GM12878 (cell line): Measurements from ENCODE around the gene RPRD2. TPM values are rescaled to one million over a fixed set of nuclear protein-coding genes. Genes with fewer than 3 reads are reported as not detected.

Experiments
- CREM ChIP-seq: IDR thresholded peaks from 2 replicates; pipeline ENCODE4 v1.6.1; 2014; ENCODE audit warnings: antibody characterized with exemption, low read depth
- ETV6 ChIP-seq, 2 experiments: fragments of 450-650 bp in 1 of 2; IDR thresholded peaks in 1 of 2; conservative IDR thresholded peaks in 1 of 2; 2 replicates each; pipeline ENCODE4 v1.6.1; 2014; ENCODE audit warnings: antibody characterized with exemption in 1 of 2, borderline replicate concordance in 1 of 2, low read depth in 1 of 2, mild to moderate bottlenecking in 1 of 2, moderate library complexity in 1 of 2
- KLF5 ChIP-seq: fragments of 450-650 bp; IDR thresholded peaks from 2 replicates; pipeline ENCODE4 v1.6.1; 2014; ENCODE audit warnings: mild to moderate bottlenecking; ENCODE audit not compliant: partially characterized antibody
- MEF2B ChIP-seq: fragments of 450-650 bp; IDR thresholded peaks from 2 replicates; pipeline ENCODE4 v1.6.1; 2018; ENCODE audit warnings: mild to moderate bottlenecking, moderate library complexity; ENCODE audit not compliant: partially characterized antibody, poor library complexity, severe bottlenecking
- MXI1 ChIP-seq: fragments of 150-350 bp; IDR thresholded peaks from 2 replicates; pipeline ENCODE4 v1.6.1; 2011; ENCODE audit warnings: low read depth, mild to moderate bottlenecking, inconsistent platforms, low read length, improper control_type of control experiment
- MYB ChIP-seq: fragments of 150-350 bp; IDR thresholded peaks from 2 replicates; pipeline ENCODE4 v1.6.1; 2014; ENCODE audit warnings: mild to moderate bottlenecking, low read depth, low read length, borderline replicate concordance
- PAX5 ChIP-seq: IDR thresholded peaks from 2 replicates; pipeline ENCODE4 v1.6.1; 2011; ENCODE audit warnings: low read depth, low read length, borderline replicate concordance
- POLR2A ChIP-seq: IDR thresholded peaks from 2 replicates; pipeline ENCODE4 v1.6.1; 2011; ENCODE audit warnings: low read depth, mild to moderate bottlenecking, low read length
- RUNX3 ChIP-seq: IDR thresholded peaks from 2 replicates; pipeline ENCODE4 v1.6.1; 2012; ENCODE audit warnings: low read length, inconsistent platforms
- SMARCA5 ChIP-seq: fragments of 450-650 bp; IDR thresholded peaks from 2 replicates; pipeline ENCODE4 v1.6.1; 2017; ENCODE audit warnings: mild to moderate bottlenecking
- SMC3 ChIP-seq: IDR thresholded peaks from 2 replicates; pipeline ENCODE4 v1.6.1; 2011; ENCODE audit warnings: low read length, improper control_type of control experiment, borderline replicate concordance
- TCF7 ChIP-seq: IDR thresholded peaks from 2 replicates; pipeline ENCODE4 v1.6.1; 2014; ENCODE audit warnings: antibody characterized with exemption, borderline replicate concordance
- polyA plus RNA-seq, 11 experiments: library from polyadenylated mRNA; depleted of rRNA in 4 of 11; unstranded in 6 of 11; stranded (reverse) in 5 of 11; fragments of >200 nt; fragmentation: Nextera tagmentation in 4 of 11; fragmentation: Illumina TruSeq in 1 of 11; extraction: Ambion mirVana in 4 of 11; extraction: Trizol in 1 of 11; gene quantifications; 1 replicate in 1 of 11; 2 replicates in 10 of 11; pipeline versions ENCODE4 v1.2.1 to v1.2.3, GENCODE V29; 2011 to 2016; ENCODE audit warnings: inconsistent platforms in 2 of 11, missing spikeins in 2 of 11, low read depth in 1 of 11
- total RNA-seq, 4 experiments: library from RNA; depleted of rRNA in 3 of 4; stranded (reverse); fragments of >200 nt in 3 of 4; fragmentation: Illumina TruSeq in 1 of 4; extraction: Trizol in 1 of 4; gene quantifications; 2 replicates each; pipeline versions ENCODE4 v1.2.1 to v1.2.3, GENCODE V29; 2013 to 2021
- TF ChIP-seq, protein P1 (sequence below): fragments of 450-650 bp; conservative IDR thresholded peaks from 2 replicates; pipeline ENCODE4 v1.6.1; 2017; ENCODE audit warnings: mild to moderate bottlenecking, moderate library complexity
- TF ChIP-seq, protein P2 (sequence below): fragments of 450-650 bp; IDR thresholded peaks from 2 replicates; pipeline ENCODE4 v1.6.1; 2017; ENCODE audit warnings: borderline replicate concordance
- TF ChIP-seq, protein P3 (sequence below): fragments of 450-650 bp; formaldehyde crosslinking; IDR thresholded peaks from 2 replicates; pipeline ENCODE4 v1.4.0; 2022; ENCODE audit warnings: mild to moderate bottlenecking, moderate library complexity
- TF ChIP-seq, protein P4 (sequence below): fragments of 450-650 bp; IDR thresholded peaks from 2 replicates; pipeline ENCODE4 v1.6.1; 2014; ENCODE audit warnings: mild to moderate bottlenecking
- TF ChIP-seq, protein P5 (sequence below): fragments of 450-650 bp; IDR thresholded peaks from 2 replicates; pipeline ENCODE4 v1.6.1; 2017; ENCODE audit warnings: low read depth, mild to moderate bottlenecking, moderate library complexity

Gene RPRD2
- total and polyA plus RNA-seq, 10 of the 15 experiments (the other 5 are each of a cell fraction or from before 2014, with no cell fraction given): 1.9 to 24.8 (median 13.3) TPM

DNA sequence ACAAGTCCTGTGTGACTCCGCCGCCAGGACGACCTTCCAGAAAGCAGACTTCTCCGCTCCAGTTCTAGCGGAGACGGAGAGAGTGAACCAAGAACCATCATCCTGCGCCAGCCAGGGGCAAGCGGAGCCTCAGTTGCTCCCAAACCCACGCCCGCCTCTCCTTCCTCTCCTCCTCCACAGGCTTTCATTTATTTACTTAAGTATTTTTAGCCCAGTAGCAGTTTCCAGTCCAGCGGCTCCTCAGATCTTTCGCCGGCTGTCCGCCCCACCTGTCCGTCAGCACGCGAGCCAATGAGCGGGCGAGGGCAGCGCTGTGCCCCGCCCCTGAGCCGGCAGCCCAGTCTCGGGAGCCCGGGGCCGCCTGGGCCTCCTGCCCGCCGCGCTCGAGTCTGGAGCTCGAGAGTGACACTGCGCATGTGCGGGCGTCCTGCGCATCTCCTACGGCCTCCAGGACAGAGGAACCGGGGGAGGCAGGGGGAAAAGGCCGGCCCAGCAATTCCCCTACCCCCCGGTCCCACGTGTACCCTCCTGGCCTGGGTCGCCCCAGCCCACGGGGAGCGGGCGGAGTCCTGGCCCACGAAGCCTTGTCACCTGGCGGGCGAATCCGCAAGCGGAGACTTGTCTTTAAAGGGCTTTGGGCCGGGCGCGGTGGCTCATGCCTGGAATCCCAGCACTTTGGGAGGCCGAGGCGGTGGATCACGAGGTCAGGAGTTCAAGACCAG lies 151.5 kb downstream of the RPRD2 start, which contains the start of gene FALEC (continued):
- TF ChIP-seq CREM (no peak), RUNX3 (no peak), ETV6 (conservative IDR thresholded peaks at IDR 0.05 in 1 of 2, IDR thresholded peaks at IDR 0.05 in 1 of 2; ENCODE audit: borderline replicate concordance in 1 of 2, low read depth in 1 of 2) (no peak), TCF7 (peak; percentile 94), POLR2A (peak; percentile 70), KLF5 (peak; percentile 32), SMC3 (no peak), MEF2B (peak; percentile 80), SMARCA5 (no peak), MYB (no peak), MXI1 (peak; percentile 45; the same call in 1 of the 2 replicates), PAX5 (peak; percentile 70)
- TF ChIP-seq, protein P1, sequence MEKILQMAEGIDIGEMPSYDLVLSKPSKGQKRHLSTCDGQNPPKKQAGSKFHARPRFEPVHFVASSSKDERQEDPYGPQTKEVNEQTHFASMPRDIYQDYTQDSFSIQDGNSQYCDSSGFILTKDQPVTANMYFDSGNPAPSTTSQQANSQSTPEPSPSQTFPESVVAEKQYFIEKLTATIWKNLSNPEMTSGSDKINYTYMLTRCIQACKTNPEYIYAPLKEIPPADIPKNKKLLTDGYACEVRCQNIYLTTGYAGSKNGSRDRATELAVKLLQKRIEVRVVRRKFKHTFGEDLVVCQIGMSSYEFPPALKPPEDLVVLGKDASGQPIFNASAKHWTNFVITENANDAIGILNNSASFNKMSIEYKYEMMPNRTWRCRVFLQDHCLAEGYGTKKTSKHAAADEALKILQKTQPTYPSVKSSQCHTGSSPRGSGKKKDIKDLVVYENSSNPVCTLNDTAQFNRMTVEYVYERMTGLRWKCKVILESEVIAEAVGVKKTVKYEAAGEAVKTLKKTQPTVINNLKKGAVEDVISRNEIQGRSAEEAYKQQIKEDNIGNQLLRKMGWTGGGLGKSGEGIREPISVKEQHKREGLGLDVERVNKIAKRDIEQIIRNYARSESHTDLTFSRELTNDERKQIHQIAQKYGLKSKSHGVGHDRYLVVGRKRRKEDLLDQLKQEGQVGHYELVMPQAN: 0 out of 2 replicates have a peak, but pooled peaks have one; percentile 59
- TF ChIP-seq, protein P2, sequence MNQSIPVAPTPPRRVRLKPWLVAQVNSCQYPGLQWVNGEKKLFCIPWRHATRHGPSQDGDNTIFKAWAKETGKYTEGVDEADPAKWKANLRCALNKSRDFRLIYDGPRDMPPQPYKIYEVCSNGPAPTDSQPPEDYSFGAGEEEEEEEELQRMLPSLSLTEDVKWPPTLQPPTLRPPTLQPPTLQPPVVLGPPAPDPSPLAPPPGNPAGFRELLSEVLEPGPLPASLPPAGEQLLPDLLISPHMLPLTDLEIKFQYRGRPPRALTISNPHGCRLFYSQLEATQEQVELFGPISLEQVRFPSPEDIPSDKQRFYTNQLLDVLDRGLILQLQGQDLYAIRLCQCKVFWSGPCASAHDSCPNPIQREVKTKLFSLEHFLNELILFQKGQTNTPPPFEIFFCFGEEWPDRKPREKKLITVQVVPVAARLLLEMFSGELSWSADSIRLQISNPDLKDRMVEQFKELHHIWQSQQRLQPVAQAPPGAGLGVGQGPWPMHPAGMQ: no peak
- TF ChIP-seq, protein P3, sequence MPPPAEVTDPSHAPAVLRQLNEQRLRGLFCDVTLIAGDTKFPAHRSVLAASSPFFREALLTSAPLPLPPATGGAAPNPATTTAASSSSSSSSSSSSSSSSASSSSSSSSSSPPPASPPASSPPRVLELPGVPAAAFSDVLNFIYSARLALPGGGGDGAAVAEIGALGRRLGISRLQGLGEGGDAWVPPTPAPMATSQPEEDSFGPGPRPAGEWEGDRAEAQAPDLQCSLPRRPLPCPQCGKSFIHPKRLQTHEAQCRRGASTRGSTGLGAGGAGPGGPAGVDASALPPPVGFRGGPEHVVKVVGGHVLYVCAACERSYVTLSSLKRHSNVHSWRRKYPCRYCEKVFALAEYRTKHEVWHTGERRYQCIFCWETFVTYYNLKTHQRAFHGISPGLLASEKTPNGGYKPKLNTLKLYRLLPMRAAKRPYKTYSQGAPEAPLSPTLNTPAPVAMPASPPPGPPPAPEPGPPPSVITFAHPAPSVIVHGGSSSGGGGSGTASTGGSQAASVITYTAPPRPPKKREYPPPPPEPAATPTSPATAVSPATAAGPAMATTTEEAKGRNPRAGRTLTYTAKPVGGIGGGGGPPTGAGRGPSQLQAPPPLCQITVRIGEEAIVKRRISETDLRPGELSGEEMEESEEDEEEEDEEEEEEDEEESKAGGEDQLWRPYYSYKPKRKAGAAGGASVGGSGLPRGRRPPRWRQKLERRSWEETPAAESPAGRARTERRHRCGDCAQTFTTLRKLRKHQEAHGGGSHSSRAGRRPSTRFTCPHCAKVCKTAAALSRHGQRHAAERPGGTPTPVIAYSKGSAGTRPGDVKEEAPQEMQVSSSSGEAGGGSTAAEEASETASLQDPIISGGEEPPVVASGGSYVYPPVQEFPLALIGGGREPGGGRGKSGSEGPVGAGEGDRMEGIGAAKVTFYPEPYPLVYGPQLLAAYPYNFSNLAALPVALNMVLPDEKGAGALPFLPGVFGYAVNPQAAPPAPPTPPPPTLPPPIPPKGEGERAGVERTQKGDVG (CRISPR knock-in tag): no peak
- TF ChIP-seq, protein P4, sequence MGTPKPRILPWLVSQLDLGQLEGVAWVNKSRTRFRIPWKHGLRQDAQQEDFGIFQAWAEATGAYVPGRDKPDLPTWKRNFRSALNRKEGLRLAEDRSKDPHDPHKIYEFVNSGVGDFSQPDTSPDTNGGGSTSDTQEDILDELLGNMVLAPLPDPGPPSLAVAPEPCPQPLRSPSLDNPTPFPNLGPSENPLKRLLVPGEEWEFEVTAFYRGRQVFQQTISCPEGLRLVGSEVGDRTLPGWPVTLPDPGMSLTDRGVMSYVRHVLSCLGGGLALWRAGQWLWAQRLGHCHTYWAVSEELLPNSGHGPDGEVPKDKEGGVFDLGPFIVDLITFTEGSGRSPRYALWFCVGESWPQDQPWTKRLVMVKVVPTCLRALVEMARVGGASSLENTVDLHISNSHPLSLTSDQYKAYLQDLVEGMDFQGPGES: peak; percentile 65; the same call in 1 of the 2 replicates
- TF ChIP-seq, protein P5, sequence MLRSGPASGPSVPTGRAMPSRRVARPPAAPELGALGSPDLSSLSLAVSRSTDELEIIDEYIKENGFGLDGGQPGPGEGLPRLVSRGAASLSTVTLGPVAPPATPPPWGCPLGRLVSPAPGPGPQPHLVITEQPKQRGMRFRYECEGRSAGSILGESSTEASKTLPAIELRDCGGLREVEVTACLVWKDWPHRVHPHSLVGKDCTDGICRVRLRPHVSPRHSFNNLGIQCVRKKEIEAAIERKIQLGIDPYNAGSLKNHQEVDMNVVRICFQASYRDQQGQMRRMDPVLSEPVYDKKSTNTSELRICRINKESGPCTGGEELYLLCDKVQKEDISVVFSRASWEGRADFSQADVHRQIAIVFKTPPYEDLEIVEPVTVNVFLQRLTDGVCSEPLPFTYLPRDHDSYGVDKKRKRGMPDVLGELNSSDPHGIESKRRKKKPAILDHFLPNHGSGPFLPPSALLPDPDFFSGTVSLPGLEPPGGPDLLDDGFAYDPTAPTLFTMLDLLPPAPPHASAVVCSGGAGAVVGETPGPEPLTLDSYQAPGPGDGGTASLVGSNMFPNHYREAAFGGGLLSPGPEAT: no peak
